Measurements from ENCODE around the gene OTOG. TPM values are rescaled to one million over a fixed set of nuclear protein-coding genes. Genes with fewer than 3 reads are reported as not detected.

The OTOG gene
- total RNA-seq, 1 experiment from 2014 or later: 0.35 TPM

DNA sequence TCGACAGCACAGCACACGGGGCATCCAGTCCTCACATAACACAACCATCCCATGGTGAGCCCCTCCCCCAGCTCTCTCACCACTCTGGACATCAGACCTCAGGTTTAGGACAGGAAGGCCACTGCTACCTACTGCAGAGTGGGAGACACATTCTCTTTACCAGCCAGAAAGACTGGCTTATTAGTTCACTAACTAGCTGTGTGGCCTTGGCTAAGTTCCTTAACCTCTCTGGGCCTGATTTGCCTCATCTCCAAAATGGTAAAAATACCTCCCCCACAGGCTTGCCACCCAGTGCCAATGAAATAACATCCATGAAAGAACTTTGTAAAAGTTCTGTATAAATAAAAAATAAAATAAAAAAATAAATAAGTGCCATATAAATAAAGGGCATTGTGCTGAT, 35.0 kb upstream of the OTOG start:
- Histone ChIP-seq H3K79me1 (ENCODE audit: insufficient read depth, low read depth, low read length, poor library complexity, severe bottlenecking) (no peaks in the 10 kb centered on the region), H2BK5ac (ENCODE audit: insufficient read length, low read length) (no peak overlapping the region), H4K91ac (ENCODE audit: insufficient read length, low read depth, low read length) (no peak overlapping the region), H3K4ac (ENCODE audit: low read depth, low read length) (no peak overlapping the region), H3K9ac (ENCODE audit: extremely low read depth, insufficient read length, low read length) (no peak overlapping the region), H3T11ph (ENCODE audit: low read length) (no peak overlapping the region), H3K14ac (ENCODE audit: insufficient read depth, low read length) (no peak overlapping the region), H2BK15ac (ENCODE audit: low read depth, low read length) (no peak overlapping the region), H3K18ac (ENCODE audit: insufficient read length, low read depth, low read length) (no peak overlapping the region), H3K23ac (ENCODE audit: insufficient read length, low read depth, low read length) (no peak overlapping the region), H2BK120ac (ENCODE audit: low read depth, low read length, poor library complexity, severe bottlenecking) (no peak overlapping the region), H3K27me3 (ENCODE audit: insufficient read depth, low read length) (no peaks in the 10 kb centered on the region; the same call in 1 of the 2 replicates), H3K56ac (ENCODE audit: insufficient read length, low read depth, low read length) (no peak overlapping the region), H3K27ac (ENCODE audit: insufficient read length, low read depth, low read length) (no peak overlapping the region), H2BK12ac (ENCODE audit: insufficient read length, low read depth, low read length) (no peak overlapping the region), H4K5ac (ENCODE audit: insufficient read length, low read depth, low read length) (no peak overlapping the region), H4K20me1 (ENCODE audit: control insufficient read depth, insufficient read depth, insufficient read length) (no peaks in the 10 kb centered on the region), H4K8ac (replicated peaks; ENCODE audit: insufficient read length, low read depth, low read length) (no peak overlapping the region), H2AK5ac (ENCODE audit: insufficient read length, low read length) (no peak overlapping the region), H3K4me2 (ENCODE audit: insufficient read depth, insufficient read length, low read length) (no peak overlapping the region), H3K9me3 (ENCODE audit: control insufficient read depth, low read depth, low read length) (no peaks in the 10 kb centered on the region), H2AFZ (ENCODE audit: low read length) (no peak overlapping the region), H3K4me1 (ENCODE audit: insufficient read depth, low read length) (no peaks in the 10 kb centered on the region), H2BK20ac (ENCODE audit: low read depth, low read length, poor library complexity, severe bottlenecking) (no peak overlapping the region), H3K79me2 (ENCODE audit: insufficient read depth, low read length) (no peaks in the 10 kb centered on the region), H3K23me2 (ENCODE audit: insufficient read length, low read depth, low read length, poor library complexity, severe bottlenecking) (no peaks in the 10 kb centered on the region)
- no CpG with 5 or more reads among the region's 2 CpGs for WGBS (ENCODE audit: extremely low coverage, insufficient read length, low lambda C conversion rate)
- peak overlapping the region in 1 of 3 experiments; percentile 9; a peak in 1 of 7 replicates for H3K27ac Mint-ChIP-seq
- TF ChIP-seq, protein P1, sequence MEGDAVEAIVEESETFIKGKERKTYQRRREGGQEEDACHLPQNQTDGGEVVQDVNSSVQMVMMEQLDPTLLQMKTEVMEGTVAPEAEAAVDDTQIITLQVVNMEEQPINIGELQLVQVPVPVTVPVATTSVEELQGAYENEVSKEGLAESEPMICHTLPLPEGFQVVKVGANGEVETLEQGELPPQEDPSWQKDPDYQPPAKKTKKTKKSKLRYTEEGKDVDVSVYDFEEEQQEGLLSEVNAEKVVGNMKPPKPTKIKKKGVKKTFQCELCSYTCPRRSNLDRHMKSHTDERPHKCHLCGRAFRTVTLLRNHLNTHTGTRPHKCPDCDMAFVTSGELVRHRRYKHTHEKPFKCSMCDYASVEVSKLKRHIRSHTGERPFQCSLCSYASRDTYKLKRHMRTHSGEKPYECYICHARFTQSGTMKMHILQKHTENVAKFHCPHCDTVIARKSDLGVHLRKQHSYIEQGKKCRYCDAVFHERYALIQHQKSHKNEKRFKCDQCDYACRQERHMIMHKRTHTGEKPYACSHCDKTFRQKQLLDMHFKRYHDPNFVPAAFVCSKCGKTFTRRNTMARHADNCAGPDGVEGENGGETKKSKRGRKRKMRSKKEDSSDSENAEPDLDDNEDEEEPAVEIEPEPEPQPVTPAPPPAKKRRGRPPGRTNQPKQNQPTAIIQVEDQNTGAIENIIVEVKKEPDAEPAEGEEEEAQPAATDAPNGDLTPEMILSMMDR (conservative IDR thresholded peaks at IDR 0.05): no peak
- peaks cover 9% of the 10 kb centered on the region for H3K27me3 Mint-ChIP-seq (ENCODE audit: low read depth)
- H3K4me1 Mint-ChIP-seq: peaks cover 9 to 12% of the 10 kb centered on the region in 2 experiments
- DNase-seq: no peak
- no peak overlapping the region for H3K4me3 Mint-ChIP-seq
- no peaks in the 10 kb centered on the region for H3K36me3 Mint-ChIP-seq (ENCODE audit: insufficient read depth in 1 of 3, low read depth in 3 of 3)
- H3K9me3 Mint-ChIP-seq: no peaks in the 10 kb centered on the region
